Stimulated activated CD8-positive, alpha-beta memory T cell treated with anti-CD3 and anti-CD28 coated beads, Interleukin-12 subunit alpha, Interleukin-12 subunit beta, amount 100 ng/mL, for 4 hours (primary cell): ENCODE data around the gene FAM76B.
"Not testable (repeated sequence)": the region's sequence is repeated elsewhere in the genome, so short reads cannot be mapped to it uniquely, and the experiment has no call there.

Experiments
- DNase-seq: peaks from one replicate; pipeline ENCODE4 v3.0.0-alpha.2; 2020; ENCODE audit warnings: low read depth

The FAM76B gene

GRCh38 chr11:95789506-95790122, at the start of gene FAM76B:
Gene FAM76B (minus strand): TSS chr11:95789782. CDS start chr11:95789478, 304 bp downstream.
- DNase-seq: peak; percentile 94

GRCh38 chr11:95835768-95836488, 46.3 kb upstream of the FAM76B start:
- peak; percentile 1 for DNase-seq

- DNase-seq: no peak
Measured at GRCh38 chr11:95835351-95835750, 45.8 kb upstream of the FAM76B start.

- DNase-seq: no peak
Measured at GRCh38 chr11:95833378-95833777, 43.8 kb upstream of the FAM76B start.

GRCh38 chr11:95832763-95833162, 43.2 kb upstream of the FAM76B start:
- DNase-seq: no peak

- no peak for DNase-seq
Measured at GRCh38 chr11:95831198-95831883, 41.8 kb upstream of the FAM76B start.

GRCh38 chr11:95829580-95830259, 40.1 kb upstream of the FAM76B start:
- no peak for DNase-seq

GRCh38 chr11:95827696-95828095, 38.1 kb upstream of the FAM76B start:
- no peak for DNase-seq

GRCh38 chr11:95821640-95822039, 32.1 kb upstream of the FAM76B start:
- DNase-seq: no peak

- DNase-seq: no peak
Measured at GRCh38 chr11:95816037-95816436, 26.5 kb upstream of the FAM76B start.

- not testable (repeated sequence) for DNase-seq
Measured at GRCh38 chr11:95811052-95811451, 21.5 kb upstream of the FAM76B start.

GRCh38 chr11:95806464-95806863, 16.9 kb upstream of the FAM76B start:
- not testable (repeated sequence) for DNase-seq

GRCh38 chr11:95805869-95806268, 16.3 kb upstream of the FAM76B start:
- no peak for DNase-seq

GRCh38 chr11:95803973-95804372, 14.4 kb upstream of the FAM76B start:
- DNase-seq: no peak

- DNase-seq: no peak
Measured at GRCh38 chr11:95802806-95803205, 13.2 kb upstream of the FAM76B start.

- no peak for DNase-seq
Measured at GRCh38 chr11:95800438-95800837, 10.9 kb upstream of the FAM76B start.

GRCh38 chr11:95799546-95799945, 10.0 kb upstream of the FAM76B start:
- DNase-seq: no peak

- no peak for DNase-seq
Measured at GRCh38 chr11:95796501-95796900, 6.9 kb upstream of the FAM76B start.

GRCh38 chr11:95795627-95796295, 6.2 kb upstream of the FAM76B start:
- no peak for DNase-seq

- DNase-seq: no peak
Measured at GRCh38 chr11:95794086-95794485, 4.5 kb upstream of the FAM76B start.

GRCh38 chr11:95793116-95793515, 3.5 kb upstream of the FAM76B start:
- DNase-seq: no peak

GRCh38 chr11:95792700-95793099, 3.1 kb upstream of the FAM76B start:
- no peak for DNase-seq
